HCT116 (cell line): ENCODE measurements around the gene ZNF780B. TPM values are rescaled to one million over a fixed set of nuclear protein-coding genes. Genes with fewer than 3 reads are reported as not detected.

Experiments
- ATAC-seq: fragments of 200-7000 bp; cut with Tn5 transposase; 2 replicates; pipeline ENCODE4 v1.9.1; 2020; ENCODE audit warnings: mild to moderate bottlenecking, moderate library complexity
- BruUV-seq: library from RNA; stranded (reverse); fragments of 400-500 nt; replicated peaks from 2 replicates; lab custom pipeline; 2021; lab: Mats Ljungman, UMichigan
- CTCF ChIA-PET: fragments of 300-600 bp; sonication (Branson Sonifier 250); formaldehyde crosslinking; loops from one replicate; lab custom pipeline; 2021; ENCODE audit warnings: antibody characterized with exemption; lab: Charles Lee
- POLR2A ChIA-PET: fragments of 300-600, 350-600 bp; sonication (Branson Sonifier 250); formaldehyde crosslinking; loops from one replicate; lab custom pipeline; 2021; ENCODE audit warnings: antibody characterized with exemption; lab: Charles Lee
- RAD21 ChIA-PET, 2 experiments: fragments of 300-600 bp; sonication (Branson Sonifier 250); formaldehyde crosslinking; loops; one replicate each; lab custom pipeline; 2023; ENCODE audit warnings: low total read pairs in 2 of 2; ENCODE audit not compliant: uncharacterized antibody in 2 of 2, unreplicated experiment in 2 of 2, low non-redundant PET in 1 of 2; lab: Charles Lee
- DNase-seq: peaks from one replicate; pipeline ENCODE4 v3.0.0-alpha.2; 2010; ENCODE audit warnings: low read depth, low spot score
- H2AFZ ChIP-seq: fragments of 200-600 bp; shearing (Covaris generic), sonication (generic); 2 replicates; pipeline ENCODE4 v1.6.1; 2017; ENCODE audit warnings: low read depth, mixed run types, mixed read lengths, antibody characterized with exemption, low read length; ENCODE audit not compliant: poor library complexity, severe bottlenecking
- H3K27ac ChIP-seq: 2 replicates; pipeline ENCODE4 v1.5.1; 2012; ENCODE audit warnings: low read depth, low read length
- H3K27me3 ChIP-seq: fragments of 200-600 bp; sonication (generic); 2 replicates; pipeline ENCODE4 v1.6.1; 2016; ENCODE audit warnings: mixed run types, low read length, mixed read lengths; ENCODE audit not compliant: insufficient read depth
- H3K36me3 ChIP-seq, 2 experiments: fragments of 200-500 bp in 1 of 2; fragments of 200-600 bp in 1 of 2; sonication (Bioruptor generic) in 1 of 2; sonication (generic) in 1 of 2; 2 replicates each; pipeline versions ENCODE4 v1.5.1 to v1.6.1; 2014 to 2016; ENCODE audit warnings: low read length in 2 of 2, inconsistent platforms in 1 of 2, mixed read lengths in 1 of 2, mixed run types in 1 of 2; ENCODE audit not compliant: insufficient read depth in 2 of 2, control insufficient read depth in 1 of 2
- H3K4me1 ChIP-seq, 2 experiments: fragments of 200-600 bp in 1 of 2; sonication (generic) in 1 of 2; 2 replicates each; pipeline versions ENCODE4 v1.5.1 to v1.6.1; 2012 to 2017; ENCODE audit warnings: low read length in 2 of 2, inconsistent platforms in 1 of 2, mild to moderate bottlenecking in 1 of 2, mixed read lengths in 1 of 2, mixed run types in 1 of 2, moderate library complexity in 1 of 2; ENCODE audit not compliant: insufficient read depth in 2 of 2, control insufficient read depth in 1 of 2
- H3K4me2 ChIP-seq: fragments of 200-600 bp; sonication (generic); 2 replicates; pipeline ENCODE4 v1.6.1; 2017; ENCODE audit warnings: mixed run types, low read length, mixed read lengths
- H3K4me3 ChIP-seq, 2 experiments: fragments of 200-600 bp in 1 of 2; sonication (generic) in 1 of 2; replicated peaks in 1 of 2; 2 replicates each; pipeline ENCODE4 v1.5.1; 2011 to 2016; ENCODE audit warnings: low read length in 2 of 2, control low read depth in 1 of 2, low read depth in 1 of 2, mild to moderate bottlenecking in 1 of 2, mixed read lengths in 1 of 2, mixed run types in 1 of 2
- H3K79me2 ChIP-seq: fragments of 200-600 bp; sonication (generic); 2 replicates; pipeline ENCODE4 v1.6.1; 2017; ENCODE audit warnings: mild to moderate bottlenecking, mixed run types, low read length, moderate library complexity, mixed read lengths; ENCODE audit not compliant: insufficient read depth
- H3K9ac ChIP-seq: fragments of 200-600 bp; sonication (generic); 2 replicates; pipeline ENCODE4 v1.6.1; 2016; ENCODE audit warnings: low read length, mixed read lengths
- H3K9me2 ChIP-seq: fragments of 200-600 bp; sonication (generic), shearing (Covaris generic); 2 replicates; pipeline ENCODE4 v1.6.1; 2017; ENCODE audit warnings: mixed run types, mild to moderate bottlenecking, moderate library complexity; ENCODE audit not compliant: insufficient read depth
- H3K9me3 ChIP-seq, 2 experiments: fragments of 200-500 bp in 1 of 2; fragments of 200-600 bp in 1 of 2; sonication (Bioruptor generic) in 1 of 2; sonication (generic) in 1 of 2; 2 replicates each; pipeline ENCODE4 v1.6.1; 2014 to 2017; ENCODE audit warnings: low read length in 2 of 2, mixed read lengths in 2 of 2, inconsistent platforms in 1 of 2, low read depth in 1 of 2, mild to moderate bottlenecking in 1 of 2, mixed run types in 1 of 2, moderate library complexity in 1 of 2; ENCODE audit not compliant: control insufficient read depth in 1 of 2, insufficient read depth in 1 of 2
- H4K20me1 ChIP-seq: fragments of 200-600 bp; sonication (generic), shearing (Covaris generic); 2 replicates; pipeline ENCODE4 v1.6.1; 2017; ENCODE audit warnings: mixed run types, mild to moderate bottlenecking, moderate library complexity; ENCODE audit not compliant: insufficient read depth
- CBX3 ChIP-seq: IDR thresholded peaks from 2 replicates; pipeline ENCODE4 v1.6.1; 2012; ENCODE audit warnings: low read depth
- CEBPB ChIP-seq: IDR thresholded peaks from 2 replicates; pipeline ENCODE4 v1.6.1; 2012; ENCODE audit warnings: low read depth
- EGR1 ChIP-seq: IDR thresholded peaks from 2 replicates; pipeline ENCODE4 v1.6.1; 2012; ENCODE audit warnings: low read depth
- ELF1 ChIP-seq: IDR thresholded peaks from 2 replicates; pipeline ENCODE4 v1.6.1; 2012; ENCODE audit warnings: low read depth, borderline replicate concordance
- EZH2phosphoT487 ChIP-seq: fragments of 200-600 bp; IDR thresholded peaks from 2 replicates; pipeline ENCODE4 v1.6.1; 2018; ENCODE audit warnings: antibody characterized with exemption, borderline replicate concordance
- FOSL1 ChIP-seq: IDR thresholded peaks from 2 replicates; pipeline ENCODE4 v1.6.1; 2012; ENCODE audit warnings: low read depth
- POLR2AphosphoS5 ChIP-seq: IDR thresholded peaks from 2 replicates; pipeline ENCODE4 v1.6.1; 2011; ENCODE audit warnings: mild to moderate bottlenecking, low read depth, low read length, moderate library complexity
- SIN3A ChIP-seq: IDR thresholded peaks from 2 replicates; pipeline ENCODE4 v1.6.1; 2012; ENCODE audit warnings: low read depth
- SP1 ChIP-seq: IDR thresholded peaks from 2 replicates; pipeline ENCODE4 v1.6.1; 2012; ENCODE audit warnings: low read depth
- ZFX ChIP-seq: fragments of 450-650 bp; IDR thresholded peaks from 2 replicates; pipeline ENCODE4 v1.6.1; 2017
- intact Hi-C: fragments of 100-400 bp; cut with micrococcal nuclease; formaldehyde crosslinking; loops from 2 replicates; pipeline ENCODE4 v1.10.0; 2022
- total RNA-seq: library from RNA; stranded (reverse); gene quantifications from one replicate; pipeline ENCODE4 v1.2.1, GENCODE V29; 2021; ENCODE audit not compliant: unreplicated experiment
- TF ChIP-seq, protein P1 (sequence below): IDR thresholded peaks from 2 replicates; pipeline ENCODE4 v1.6.1; 2012
- TF ChIP-seq, protein P2 (sequence below): IDR thresholded peaks from 2 replicates; pipeline ENCODE4 v1.6.1; 2011; ENCODE audit warnings: mild to moderate bottlenecking, low read length, moderate library complexity; ENCODE audit not compliant: insufficient replicate concordance; ENCODE audit errors: extremely low read depth
- TF ChIP-seq, protein P3 (sequence below): IDR thresholded peaks from 2 replicates; pipeline ENCODE4 v1.6.1; 2012
- TF ChIP-seq, protein P4 (sequence below), 3 experiments: fragments of 200-600 bp in 1 of 3; sonication (generic) in 1 of 3; IDR thresholded peaks in 2 of 3; conservative IDR thresholded peaks in 1 of 3; 2 replicates each; pipeline ENCODE4 v1.5.1; 2012 to 2017; ENCODE audit warnings: low read depth in 2 of 3, low read length in 2 of 3, antibody characterized with exemption in 1 of 3, borderline replicate concordance in 1 of 3, control low read depth in 1 of 3, mild to moderate bottlenecking in 1 of 3, mixed read lengths in 1 of 3, mixed run types in 1 of 3, moderate library complexity in 1 of 3; ENCODE audit not compliant: insufficient read depth in 1 of 3

The ZNF780B gene
- total RNA-seq, 1 experiment from 2014 or later, result 10.5 TPM

DNA sequence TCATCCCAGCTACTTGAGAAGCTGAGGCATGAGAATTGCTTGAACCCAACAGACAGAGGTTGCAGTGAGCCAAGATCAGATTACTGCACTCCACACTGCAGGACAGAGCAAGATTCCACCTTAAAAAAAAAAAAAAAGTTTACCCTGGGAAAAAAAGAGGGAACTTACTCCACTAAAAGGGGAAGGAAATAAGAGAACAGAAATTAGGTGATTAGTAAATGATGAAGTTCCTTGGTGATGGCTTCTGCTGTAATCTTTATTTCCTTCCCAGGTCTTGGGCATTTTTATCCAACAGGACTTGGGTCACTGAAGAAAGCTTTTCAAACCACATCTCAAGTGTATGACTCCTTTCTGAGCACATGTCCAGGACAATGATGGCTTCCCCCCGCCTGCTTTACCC, 25.4 kb upstream of the ZNF780B start:
- no peaks in the 10 kb centered on the region for H3K27me3 ChIP-seq
- intact Hi-C loops, result no loop called here
- H3K9ac ChIP-seq, result no peak overlapping the region
- TF ChIP-seq ZFX, result no peak
- TF ChIP-seq, protein P1, sequence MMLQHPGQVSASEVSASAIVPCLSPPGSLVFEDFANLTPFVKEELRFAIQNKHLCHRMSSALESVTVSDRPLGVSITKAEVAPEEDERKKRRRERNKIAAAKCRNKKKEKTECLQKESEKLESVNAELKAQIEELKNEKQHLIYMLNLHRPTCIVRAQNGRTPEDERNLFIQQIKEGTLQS, result no peak
- TF ChIP-seq, protein P2, sequence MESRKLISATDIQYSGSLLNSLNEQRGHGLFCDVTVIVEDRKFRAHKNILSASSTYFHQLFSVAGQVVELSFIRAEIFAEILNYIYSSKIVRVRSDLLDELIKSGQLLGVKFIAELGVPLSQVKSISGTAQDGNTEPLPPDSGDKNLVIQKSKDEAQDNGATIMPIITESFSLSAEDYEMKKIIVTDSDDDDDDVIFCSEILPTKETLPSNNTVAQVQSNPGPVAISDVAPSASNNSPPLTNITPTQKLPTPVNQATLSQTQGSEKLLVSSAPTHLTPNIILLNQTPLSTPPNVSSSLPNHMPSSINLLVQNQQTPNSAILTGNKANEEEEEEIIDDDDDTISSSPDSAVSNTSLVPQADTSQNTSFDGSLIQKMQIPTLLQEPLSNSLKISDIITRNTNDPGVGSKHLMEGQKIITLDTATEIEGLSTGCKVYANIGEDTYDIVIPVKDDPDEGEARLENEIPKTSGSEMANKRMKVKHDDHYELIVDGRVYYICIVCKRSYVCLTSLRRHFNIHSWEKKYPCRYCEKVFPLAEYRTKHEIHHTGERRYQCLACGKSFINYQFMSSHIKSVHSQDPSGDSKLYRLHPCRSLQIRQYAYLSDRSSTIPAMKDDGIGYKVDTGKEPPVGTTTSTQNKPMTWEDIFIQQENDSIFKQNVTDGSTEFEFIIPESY, result no peak
- TF ChIP-seq, all 23 proteins: peak for 0
- RAD21 ChIA-PET, result no interaction called here
- H3K27ac ChIP-seq, result no peak overlapping the region
- H3K79me2 ChIP-seq, result no peaks in the 10 kb centered on the region; the same call in 1 of the 2 replicates
- H3K4me1 ChIP-seq, result no peaks in the 10 kb centered on the region
- peaks cover 5 to 10% of the 10 kb centered on the region in 2 experiments; a peak in 2 of 4 replicates for H3K9me3 ChIP-seq
- H3K36me3 ChIP-seq, result peaks cover 30 to 48% of the 10 kb centered on the region in 2 experiments
- no peak overlapping the region for H3K4me2 ChIP-seq
- ATAC-seq (no peak), DNase-seq (no peak)
- H3K4me3 ChIP-seq, result no peak overlapping the region
- POLR2A ChIA-PET, result no interaction called here
- no peaks in the 10 kb centered on the region for H3K9me2 ChIP-seq
- no TSS peak for BruUV-seq
- H2AFZ ChIP-seq, result no peak overlapping the region
- CTCF ChIA-PET, result no interaction called here
- H4K20me1 ChIP-seq, result no peaks in the 10 kb centered on the region

DNA sequence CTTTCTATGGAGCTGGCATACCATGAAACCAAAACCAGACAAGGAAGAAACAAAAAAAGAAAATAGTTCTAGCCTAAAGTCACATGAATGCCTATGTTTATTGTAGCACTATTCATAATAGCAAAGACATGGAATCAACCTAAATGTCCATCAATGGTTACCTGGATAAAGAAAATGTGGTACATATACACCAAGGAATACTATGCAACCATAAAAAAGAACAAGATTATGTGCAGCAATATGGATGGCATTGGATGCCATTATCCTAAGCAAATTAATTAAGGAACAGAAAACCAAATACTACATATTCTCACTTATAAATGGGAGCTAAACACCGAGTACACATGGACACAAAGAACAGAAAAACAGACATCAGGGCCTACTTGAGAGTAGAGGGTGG, 24.3 kb upstream of the ZNF780B start:
- ChIA-PET RAD21 (no interaction called here), POLR2A (no interaction called here), CTCF (no interaction called here)
- no peak overlapping the region for H3K9ac ChIP-seq
- peaks cover 39 to 60% of the 10 kb centered on the region in 2 experiments for H3K36me3 ChIP-seq
- H3K27ac ChIP-seq, result no peak overlapping the region
- no TSS peak for BruUV-seq
- peaks cover 10 to 14% of the 10 kb centered on the region in 2 experiments; a peak in 2 of 4 replicates for H3K9me3 ChIP-seq
- ATAC-seq, result no peak
- no peaks in the 10 kb centered on the region for H3K4me1 ChIP-seq
- no peak for DNase-seq
- H3K9me2 ChIP-seq, result no peaks in the 10 kb centered on the region
- H2AFZ ChIP-seq, result no peak overlapping the region
- no peak overlapping the region for H3K4me2 ChIP-seq
- H3K27me3 ChIP-seq, result no peaks in the 10 kb centered on the region
- no peaks in the 10 kb centered on the region; the same call in 1 of the 2 replicates for H3K79me2 ChIP-seq
- intact Hi-C loops, result no loop called here
- H3K4me3 ChIP-seq, result no peak overlapping the region
- H4K20me1 ChIP-seq, result no peaks in the 10 kb centered on the region
- TF ChIP-seq POLR2AphosphoS5, result no peak
- TF ChIP-seq FOSL1, result no peak
- TF ChIP-seq ZFX, result no peak
- no peak for TF ChIP-seq CBX3
- TF ChIP-seq SP1, result no peak
- TF ChIP-seq CEBPB, result no peak
- TF ChIP-seq, protein P2, result no peak
- TF ChIP-seq ELF1, result no peak
- TF ChIP-seq, protein P3, sequence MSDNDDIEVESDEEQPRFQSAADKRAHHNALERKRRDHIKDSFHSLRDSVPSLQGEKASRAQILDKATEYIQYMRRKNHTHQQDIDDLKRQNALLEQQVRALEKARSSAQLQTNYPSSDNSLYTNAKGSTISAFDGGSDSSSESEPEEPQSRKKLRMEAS, result no peak
- TF ChIP-seq EZH2phosphoT487, result no peak
- TF ChIP-seq, protein P4, sequence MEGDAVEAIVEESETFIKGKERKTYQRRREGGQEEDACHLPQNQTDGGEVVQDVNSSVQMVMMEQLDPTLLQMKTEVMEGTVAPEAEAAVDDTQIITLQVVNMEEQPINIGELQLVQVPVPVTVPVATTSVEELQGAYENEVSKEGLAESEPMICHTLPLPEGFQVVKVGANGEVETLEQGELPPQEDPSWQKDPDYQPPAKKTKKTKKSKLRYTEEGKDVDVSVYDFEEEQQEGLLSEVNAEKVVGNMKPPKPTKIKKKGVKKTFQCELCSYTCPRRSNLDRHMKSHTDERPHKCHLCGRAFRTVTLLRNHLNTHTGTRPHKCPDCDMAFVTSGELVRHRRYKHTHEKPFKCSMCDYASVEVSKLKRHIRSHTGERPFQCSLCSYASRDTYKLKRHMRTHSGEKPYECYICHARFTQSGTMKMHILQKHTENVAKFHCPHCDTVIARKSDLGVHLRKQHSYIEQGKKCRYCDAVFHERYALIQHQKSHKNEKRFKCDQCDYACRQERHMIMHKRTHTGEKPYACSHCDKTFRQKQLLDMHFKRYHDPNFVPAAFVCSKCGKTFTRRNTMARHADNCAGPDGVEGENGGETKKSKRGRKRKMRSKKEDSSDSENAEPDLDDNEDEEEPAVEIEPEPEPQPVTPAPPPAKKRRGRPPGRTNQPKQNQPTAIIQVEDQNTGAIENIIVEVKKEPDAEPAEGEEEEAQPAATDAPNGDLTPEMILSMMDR (IDR thresholded peaks at IDR 0.05 in 2 of 3, conservative IDR thresholded peaks at IDR 0.05 in 1 of 3; ENCODE audit: borderline replicate concordance in 1 of 3, insufficient read depth in 1 of 3, low read depth in 2 of 3, low read length in 2 of 3), result no peak
- no peak for TF ChIP-seq EGR1
- TF ChIP-seq SIN3A, result no peak
